NCI-H1694 treated with DMSO at 0.1 percent for 48 hours (cell line): ENCODE measurements around the gene MNX1.

Experiments
- DNase-seq: peaks from one replicate; lab custom pipeline; 2025; lab: John Stamatoyannopoulos, UW

MNX1 gene

GRCh38 chr7:157032644-157033482 lies 22.4 kb upstream of the MNX1 start:
- no peak for DNase-seq

GRCh38 chr7:157032128-157032527 lies 21.7 kb upstream of the MNX1 start:
- no peak for DNase-seq

- no peak for DNase-seq
These were observed 17.9 kb upstream of the MNX1 start for GRCh38 chr7:157028199-157028903.

- no peak for DNase-seq
These were observed 17.2 kb upstream of the MNX1 start for GRCh38 chr7:157027568-157028198.

- no peak for DNase-seq
These were observed 14.3 kb upstream of the MNX1 start for GRCh38 chr7:157024716-157025115.

GRCh38 chr7:157023589-157023905 lies 13.1 kb upstream of the MNX1 start:
- DNase-seq, result no peak

- DNase-seq, result no peak
These were observed 12.5 kb upstream of the MNX1 start for GRCh38 chr7:157022681-157023588.

- no peak for DNase-seq
These were observed 11.6 kb upstream of the MNX1 start for GRCh38 chr7:157021871-157022680.

GRCh38 chr7:157021071-157021870 lies 10.8 kb upstream of the MNX1 start:
- DNase-seq, result no peak

GRCh38 chr7:157020514-157021070 lies 10.1 kb upstream of the MNX1 start:
- DNase-seq, result no peak

GRCh38 chr7:157019718-157020451 lies 9.4 kb upstream of the MNX1 start:
- no peak for DNase-seq

- DNase-seq, result no peak
These were observed 8.6 kb upstream of the MNX1 start for GRCh38 chr7:157018997-157019608.

GRCh38 chr7:157018328-157018996 lies 8.0 kb upstream of the MNX1 start:
- no peak for DNase-seq

GRCh38 chr7:157017603-157018327 lies 7.3 kb upstream of the MNX1 start:
- DNase-seq, result no peak

GRCh38 chr7:157017149-157017548 lies 6.7 kb upstream of the MNX1 start:
- no peak for DNase-seq

GRCh38 chr7:157016352-157017041 lies 6.0 kb upstream of the MNX1 start:
- DNase-seq, result no peak

- DNase-seq, result no peak
These were observed 5.5 kb upstream of the MNX1 start for GRCh38 chr7:157016024-157016351.
